Omental fat pad (tissue), 4 donors: ENCODE measurements around the gene PPM1G. TPM values are rescaled to one million over a fixed set of nuclear protein-coding genes. Genes with fewer than 3 reads are reported as not detected.

Source experiments
- ATAC-seq: fragments of 150-250 bp; one replicate; pipeline ENCODE4 v1.9.1; 2016; ENCODE audit warnings: mild to moderate bottlenecking, moderate library complexity; ENCODE audit not compliant: low FRiP score
- DNase-seq: peaks from one replicate; pipeline ENCODE4 v3.0.0-alpha.2; 2019; ENCODE audit warnings: low spot score
- total RNA-seq, 4 donors: library from RNA; depleted of rRNA; stranded (reverse); fragments of >200 nt; gene quantifications; one replicate each; pipeline ENCODE4 v1.1.0, GENCODE V29; 2016
- TF ChIP-seq, protein P1 (sequence below), 3 donors: fragments of 450-650 bp; IDR thresholded peaks; one replicate each; pipeline ENCODE4 v1.5.1; 2016 to 2017; ENCODE audit warnings: antibody characterized with exemption in 3 of 3, mild to moderate bottlenecking in 3 of 3, moderate library complexity in 2 of 3

The PPM1G gene
- total RNA-seq, 4 donors from 2014 or later, result 44.6 to 71.9 (median 60.4) TPM

DNA sequence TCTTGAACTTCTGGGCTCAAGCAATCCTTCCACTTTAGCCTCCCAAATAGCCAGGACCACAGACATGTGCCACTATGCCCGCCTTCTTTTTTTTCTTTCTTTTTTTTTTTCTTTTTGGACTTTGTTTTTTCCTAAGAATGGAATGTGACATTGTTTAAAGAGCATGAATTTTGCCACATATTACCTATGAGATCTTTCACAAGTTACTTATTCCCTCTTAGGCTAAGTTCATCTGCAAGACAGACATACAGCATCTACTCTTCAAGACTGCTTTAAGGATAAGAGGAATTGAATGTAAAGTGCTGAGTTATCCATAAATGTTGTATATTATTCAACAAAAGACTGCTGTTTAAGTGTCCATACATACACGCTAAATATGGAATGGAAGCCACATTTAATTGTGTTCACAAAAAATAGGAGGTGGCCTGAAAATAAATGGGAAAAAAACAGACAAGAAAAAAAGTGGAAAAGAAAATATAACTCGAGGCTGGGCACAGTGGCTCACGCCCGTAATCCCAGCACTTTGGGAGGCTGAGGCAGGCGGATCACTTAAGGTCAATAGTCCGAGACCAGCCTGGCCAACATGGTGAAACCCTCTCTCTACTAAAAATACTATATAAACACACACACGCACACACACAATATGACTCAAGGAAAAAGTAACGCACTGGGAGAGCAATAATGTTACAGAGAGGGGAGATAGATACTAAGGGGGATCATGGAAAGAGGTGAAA lies 3.2 kb upstream of the PPM1G start:
- DNase-seq (no peak), ATAC-seq (no peak)
- TF ChIP-seq, protein P1, sequence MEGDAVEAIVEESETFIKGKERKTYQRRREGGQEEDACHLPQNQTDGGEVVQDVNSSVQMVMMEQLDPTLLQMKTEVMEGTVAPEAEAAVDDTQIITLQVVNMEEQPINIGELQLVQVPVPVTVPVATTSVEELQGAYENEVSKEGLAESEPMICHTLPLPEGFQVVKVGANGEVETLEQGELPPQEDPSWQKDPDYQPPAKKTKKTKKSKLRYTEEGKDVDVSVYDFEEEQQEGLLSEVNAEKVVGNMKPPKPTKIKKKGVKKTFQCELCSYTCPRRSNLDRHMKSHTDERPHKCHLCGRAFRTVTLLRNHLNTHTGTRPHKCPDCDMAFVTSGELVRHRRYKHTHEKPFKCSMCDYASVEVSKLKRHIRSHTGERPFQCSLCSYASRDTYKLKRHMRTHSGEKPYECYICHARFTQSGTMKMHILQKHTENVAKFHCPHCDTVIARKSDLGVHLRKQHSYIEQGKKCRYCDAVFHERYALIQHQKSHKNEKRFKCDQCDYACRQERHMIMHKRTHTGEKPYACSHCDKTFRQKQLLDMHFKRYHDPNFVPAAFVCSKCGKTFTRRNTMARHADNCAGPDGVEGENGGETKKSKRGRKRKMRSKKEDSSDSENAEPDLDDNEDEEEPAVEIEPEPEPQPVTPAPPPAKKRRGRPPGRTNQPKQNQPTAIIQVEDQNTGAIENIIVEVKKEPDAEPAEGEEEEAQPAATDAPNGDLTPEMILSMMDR (IDR thresholded peaks at IDR 0.05), result no peak

DNA sequence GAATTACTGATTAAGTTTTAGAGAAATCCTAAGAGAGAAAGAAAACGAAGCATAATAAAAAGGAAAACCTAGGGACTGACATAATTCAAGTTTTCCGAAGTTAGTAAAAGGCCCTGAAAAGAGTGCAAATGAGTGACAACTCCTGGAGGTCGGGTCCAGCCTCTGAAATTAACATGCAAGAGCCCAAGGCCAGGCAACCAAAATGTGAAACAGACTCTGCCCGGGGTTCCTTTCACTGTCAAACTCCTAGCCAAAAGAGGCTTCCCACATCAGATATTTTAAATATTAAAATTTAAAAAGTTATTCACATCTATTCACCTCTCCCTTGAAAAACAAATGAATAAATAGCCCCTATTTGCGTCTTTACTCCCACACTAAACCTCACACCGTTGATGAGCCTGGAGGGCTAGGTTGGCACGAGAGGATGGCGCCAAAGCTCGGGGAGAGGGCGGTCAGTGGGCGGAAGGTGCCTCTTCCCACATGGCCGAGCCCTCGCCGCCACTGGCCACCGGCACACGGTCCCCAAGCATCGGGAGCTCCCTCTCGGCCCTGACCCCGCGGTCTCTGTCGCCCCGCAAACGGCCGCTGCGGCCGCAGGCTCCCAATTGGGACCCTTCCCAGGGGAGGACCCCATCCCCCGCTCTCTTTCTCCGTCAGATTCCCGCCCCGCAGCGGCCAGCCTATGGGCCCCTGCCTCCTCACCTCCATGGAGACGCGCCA lies 630 bp downstream of the PPM1G start:
- TF ChIP-seq, protein P1 (IDR thresholded peaks at IDR 0.05), result no peak
- ATAC-seq (peak; percentile 52), DNase-seq (no peak)

DNA sequence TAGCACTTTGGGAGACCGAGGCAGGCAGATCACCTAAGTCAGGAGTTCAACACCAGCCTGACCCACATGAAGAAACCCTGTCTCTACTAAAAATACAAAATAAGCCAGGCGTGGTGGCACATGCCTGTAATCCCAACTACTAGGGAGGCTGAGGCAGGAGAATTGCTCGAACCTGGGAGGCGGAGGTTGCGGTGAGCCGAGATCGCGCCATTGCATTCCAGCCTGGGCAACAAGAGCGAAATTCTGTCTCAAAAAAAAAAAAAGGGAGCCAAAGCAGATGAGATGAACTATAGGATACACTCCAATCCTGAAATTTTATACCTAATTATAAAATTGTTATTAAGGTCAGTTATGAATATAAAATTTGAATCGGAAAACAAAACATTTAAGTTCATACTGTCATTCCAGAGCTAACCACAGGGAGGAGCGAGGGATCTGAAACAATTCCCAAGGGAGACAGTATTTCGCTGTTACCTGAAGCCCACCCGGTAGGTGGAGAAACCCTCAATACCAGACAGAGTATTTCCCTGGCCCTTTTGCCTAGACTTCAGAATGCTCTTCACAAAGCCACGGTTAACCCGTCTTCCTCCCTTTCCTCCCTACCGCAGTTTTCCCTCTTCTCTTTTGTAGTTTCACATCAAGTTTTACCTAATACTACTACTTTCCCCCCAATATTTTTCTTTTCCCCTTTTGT lies 1.4 kb downstream of the PPM1G start:
- no peak for DNase-seq
- ATAC-seq, result no peak
- TF ChIP-seq, protein P1 (IDR thresholded peaks at IDR 0.05), result no peak

DNA sequence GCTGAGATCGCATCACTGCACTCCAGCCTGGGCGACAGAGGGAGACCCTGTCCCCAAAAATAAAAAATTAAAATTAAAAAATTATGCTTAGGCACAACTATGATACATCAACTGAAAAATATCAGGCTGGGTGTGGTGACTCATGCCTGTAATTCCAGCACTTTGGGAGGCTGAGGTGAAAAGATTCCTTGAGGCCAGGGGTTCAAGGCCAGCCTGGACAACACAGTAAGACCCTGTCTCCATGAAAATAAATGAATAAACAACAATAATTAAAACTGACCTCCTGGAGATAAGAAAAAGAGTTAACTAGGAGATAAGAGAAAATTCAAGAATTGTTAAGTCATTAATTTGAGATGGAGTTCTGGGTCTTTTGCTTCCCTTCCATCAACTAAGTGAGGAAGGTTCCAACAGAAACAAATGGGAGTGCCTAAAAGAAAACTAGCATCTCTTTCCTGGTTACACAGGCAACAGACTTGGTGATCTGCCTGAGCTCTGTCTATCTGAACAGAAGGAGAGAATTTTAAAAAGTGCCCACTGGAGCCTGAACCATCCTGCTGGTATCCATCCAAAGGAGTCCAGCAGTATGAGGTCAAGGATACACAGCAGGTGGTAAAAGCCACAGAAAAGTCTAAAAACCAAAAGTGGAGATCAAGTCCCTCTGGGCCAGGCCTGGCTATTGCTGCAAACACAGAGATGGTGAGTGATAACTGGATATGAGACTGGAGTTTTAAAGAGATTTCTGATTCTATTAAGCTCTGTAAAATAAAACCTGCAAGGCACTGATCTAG lies 8.8 kb downstream of the PPM1G start:
- DNase-seq (no peak), ATAC-seq (no peak)
- TF ChIP-seq, protein P1 (IDR thresholded peaks at IDR 0.05), result no peak

DNA sequence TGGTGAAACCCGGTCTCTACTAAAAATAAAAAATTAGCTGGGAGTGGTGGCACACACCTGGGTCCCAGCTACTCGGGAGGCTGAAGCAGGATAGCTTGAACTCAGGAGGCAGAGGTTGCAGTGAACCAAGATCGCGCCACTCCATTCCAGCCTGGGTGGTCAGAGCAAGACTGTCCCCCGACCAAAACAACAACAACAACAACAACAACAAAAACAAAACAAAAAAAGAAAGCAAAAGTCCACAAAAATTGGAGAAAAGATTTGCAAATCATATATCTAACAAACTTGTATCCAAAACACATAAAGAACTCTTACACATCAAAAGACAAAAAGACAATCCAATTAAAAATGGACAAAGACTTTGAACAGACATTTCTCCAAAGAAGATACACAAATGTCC lies 10.4 kb downstream of the PPM1G start:
- ATAC-seq (no peak), DNase-seq (no peak)
- TF ChIP-seq, protein P1 (IDR thresholded peaks at IDR 0.05), result no peak

DNA sequence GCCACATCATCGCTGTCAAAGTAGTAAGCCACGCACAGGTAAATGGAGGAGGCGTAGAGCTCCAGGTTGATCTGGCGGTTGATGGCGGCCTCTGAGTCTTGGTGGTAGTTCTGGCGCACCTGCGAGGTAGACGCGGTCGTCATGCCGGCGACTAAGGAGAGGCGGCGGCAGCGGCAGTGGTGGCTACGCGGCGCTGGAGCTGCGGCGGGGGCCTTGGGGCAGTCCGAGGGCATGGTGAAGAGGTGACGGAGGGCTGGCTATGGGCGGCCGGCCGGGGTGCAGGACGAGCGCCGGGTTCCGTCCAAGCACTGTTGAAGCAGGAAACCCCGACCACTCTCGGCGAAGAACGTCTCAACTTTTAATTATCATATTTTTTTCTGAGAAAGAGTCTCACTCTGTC lies 16.2 kb downstream of the PPM1G start:
- DNase-seq, result no peak
- TF ChIP-seq, protein P1 (IDR thresholded peaks at IDR 0.05), result no peak
- no peak for ATAC-seq
